Ovary (tissue), 9 donors: ENCODE results near the gene CLIC3. TPM values are rescaled to one million over a fixed set of nuclear protein-coding genes. Genes with fewer than 3 reads are reported as not detected.

ENCODE experiments used
- DNase-seq, 5 donors: peaks; one replicate each; pipeline ENCODE4 v3.0.0-alpha.2; 2019 to 2020
- H3K27ac ChIP-seq, 2 donors: fragments of 200-600 bp; one replicate each; pipeline versions ENCODE4 v1.5.1 to v1.8.0; 2019 to 2022
- H3K27me3 ChIP-seq: fragments of 200-600 bp; one replicate; pipeline ENCODE4 v1.8.0; 2022
- H3K36me3 ChIP-seq: fragments of 200-600 bp; sonication (generic); one replicate; pipeline ENCODE4 v1.5.1; 2019
- H3K4me1 ChIP-seq: one replicate; pipeline ENCODE4 v1.8.1; 2013; ENCODE audit warnings: mild to moderate bottlenecking, moderate library complexity; ENCODE audit not compliant: insufficient read depth
- H3K4me3 ChIP-seq: fragments of 200-600 bp; sonication (generic); one replicate; pipeline ENCODE4 v1.5.1; 2017
- H3K9me3 ChIP-seq, 2 donors: fragments of 200-600 bp in 1 of 2; sonication (generic) in 1 of 2; one replicate each; pipeline versions ENCODE4 v1.5.1 to v1.8.1; 2013 to 2019; ENCODE audit warnings: mild to moderate bottlenecking in 1 of 2, moderate library complexity in 1 of 2
- EP300 ChIP-seq: sonication (generic); formaldehyde crosslinking; IDR thresholded peaks from one replicate; pipeline ENCODE4 v1.6.1; 2017; ENCODE audit warnings: antibody characterized with exemption
- POLR2A ChIP-seq: fragments of 450-650 bp; IDR thresholded peaks from one replicate; pipeline ENCODE4 v1.6.1; 2017; ENCODE audit warnings: antibody characterized with exemption, mild to moderate bottlenecking, moderate library complexity
- WGBS, 3 donors: extraction: QIAGEN DNeasy Blood & Tissue Kit in 1 of 3; methylation state at CpG; one replicate each; pipeline versions ENCODE4 v1.1.5 to v1.1.7; 2013 to 2017; 5-methylcytosine and 5-hydroxymethylcytosine counted together
- intact Hi-C, 4 donors: fragments of 100-400 bp; cut with DNase I; formaldehyde crosslinking; loops; one replicate each; pipeline versions ENCODE4 v1.11.0 to v1.15.1; 2022 to 2023
- polyA plus RNA-seq, 2 donors: library from polyadenylated mRNA; stranded (reverse); fragments of 200-250 nt in 1 of 2; fragments of 350-450 nt in 1 of 2; fragmentation: Illumina TruSeq in 1 of 2; extraction: RNeasy Lipid Tissue Mini Kit (QIAGEN cat#74804) in 1 of 2; gene quantifications; one replicate each; pipeline ENCODE4 v1.2.3, GENCODE V29; 2013 to 2014
- total RNA-seq, 7 donors: library from RNA; depleted of rRNA in 2 of 7; stranded (reverse); fragments of >200 nt in 2 of 7; fragmentation: NEBNext Ultra II Directional in 3 of 7; extraction: Animal tissue kit (Norgen Biotek cat#: 25700) in 3 of 7; gene quantifications; one replicate each; pipeline versions ENCODE4 v1.1.0 to v1.2.4, GENCODE V29; 2016 to 2023
- TF ChIP-seq, protein P1 (sequence below), 3 donors: fragments of 450-650 bp in 2 of 3; fragments of 200-600 bp in 1 of 3; IDR thresholded peaks; one replicate each; pipeline versions ENCODE4 v1.5.1 to v1.8.0; 2016 to 2022; ENCODE audit warnings: antibody characterized with exemption in 3 of 3, mild to moderate bottlenecking in 1 of 3
- donor health status: DM: no; HTN: no; CAD: no; lungs with moderate emphysema.
- donor health status: DM: no; HTN: no; CAD: no.
- donor health status: Bipolar disorder and iron deficiency.
- donor health status: DM: yes; HTN: yes; CAD: no.
- donor health status: DM: no; HTN: no; CAD: no.
- donor health status: DM: yes; HTN: yes; CAD: no.

CLIC3 gene
- total and polyA plus RNA-seq, 9 donors = 0.57 to 6.5 (median 1.3) TPM; not detected in 3

DNA sequence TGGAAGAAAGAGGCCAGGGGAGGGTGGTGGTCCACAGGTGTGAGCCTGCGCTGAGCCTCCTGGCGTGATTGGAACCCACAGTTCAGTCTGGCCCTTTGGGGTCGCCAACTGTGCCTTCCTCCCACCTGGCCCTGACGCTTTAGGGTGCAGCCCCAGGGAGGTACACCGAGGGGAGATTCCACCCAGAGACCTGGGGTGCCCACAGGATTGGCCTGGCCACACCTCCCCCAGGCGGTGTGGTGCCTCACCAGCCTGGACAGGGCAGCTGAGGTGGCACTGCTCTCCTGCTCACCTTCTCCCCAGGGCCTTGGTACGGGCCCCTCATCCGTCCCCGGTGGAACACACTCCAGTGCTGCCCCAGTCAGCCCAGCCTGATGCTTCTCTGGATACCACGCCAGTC is 1.0 kb upstream of the CLIC3 start:
- no peaks in the 10 kb centered on the region for H3K36me3 ChIP-seq
- intact Hi-C loops = no loop called here
- no peak for DNase-seq
- no peaks in the 10 kb centered on the region for H3K9me3 ChIP-seq
- TF ChIP-seq EP300 = no peak
- TF ChIP-seq, protein P1, sequence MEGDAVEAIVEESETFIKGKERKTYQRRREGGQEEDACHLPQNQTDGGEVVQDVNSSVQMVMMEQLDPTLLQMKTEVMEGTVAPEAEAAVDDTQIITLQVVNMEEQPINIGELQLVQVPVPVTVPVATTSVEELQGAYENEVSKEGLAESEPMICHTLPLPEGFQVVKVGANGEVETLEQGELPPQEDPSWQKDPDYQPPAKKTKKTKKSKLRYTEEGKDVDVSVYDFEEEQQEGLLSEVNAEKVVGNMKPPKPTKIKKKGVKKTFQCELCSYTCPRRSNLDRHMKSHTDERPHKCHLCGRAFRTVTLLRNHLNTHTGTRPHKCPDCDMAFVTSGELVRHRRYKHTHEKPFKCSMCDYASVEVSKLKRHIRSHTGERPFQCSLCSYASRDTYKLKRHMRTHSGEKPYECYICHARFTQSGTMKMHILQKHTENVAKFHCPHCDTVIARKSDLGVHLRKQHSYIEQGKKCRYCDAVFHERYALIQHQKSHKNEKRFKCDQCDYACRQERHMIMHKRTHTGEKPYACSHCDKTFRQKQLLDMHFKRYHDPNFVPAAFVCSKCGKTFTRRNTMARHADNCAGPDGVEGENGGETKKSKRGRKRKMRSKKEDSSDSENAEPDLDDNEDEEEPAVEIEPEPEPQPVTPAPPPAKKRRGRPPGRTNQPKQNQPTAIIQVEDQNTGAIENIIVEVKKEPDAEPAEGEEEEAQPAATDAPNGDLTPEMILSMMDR (IDR thresholded peaks at IDR 0.05) = no peak
- no peak for TF ChIP-seq POLR2A
- 88 to 92% (median 90%) methylated on average over 10 of the region's 10 CpGs for WGBS, 3 donors
- H3K4me1 ChIP-seq = peaks cover 14% of the 10 kb centered on the region
- H3K4me3 ChIP-seq = no peak overlapping the region
- no peaks in the 10 kb centered on the region for H3K27me3 ChIP-seq
- H3K27ac ChIP-seq = no peak overlapping the region

DNA sequence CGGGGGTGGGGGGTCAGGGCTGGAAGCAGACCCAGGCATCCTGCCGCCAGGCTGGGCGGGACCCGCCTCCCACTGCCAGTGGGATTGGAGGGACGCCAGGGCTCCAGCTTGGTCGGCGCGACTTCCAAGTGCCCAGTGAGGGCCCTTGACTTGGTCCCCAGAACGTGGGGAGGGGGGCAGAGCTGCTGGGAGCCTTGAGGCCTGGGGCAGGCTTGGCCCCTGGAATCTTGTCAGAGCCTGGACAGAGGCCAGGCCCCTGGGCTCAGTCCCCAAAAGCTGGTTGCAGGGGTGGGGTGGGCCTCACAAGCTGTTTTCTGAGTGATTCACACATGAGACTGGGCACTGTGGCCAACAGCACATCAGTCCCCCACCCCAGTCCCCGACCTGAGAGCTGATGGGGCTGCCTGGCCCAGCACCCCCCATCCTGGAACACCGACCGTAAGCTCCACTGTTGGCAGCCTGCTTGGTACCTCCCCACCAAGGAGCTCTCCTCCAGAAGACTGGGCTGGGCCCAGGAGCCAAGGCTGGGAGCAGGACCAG is 526 bp downstream of the CLIC3 start:
- WGBS, 3 donors = 7 to 24% (median 17%) methylated on average over 9 to 12 of the region's 12 CpGs

DNA sequence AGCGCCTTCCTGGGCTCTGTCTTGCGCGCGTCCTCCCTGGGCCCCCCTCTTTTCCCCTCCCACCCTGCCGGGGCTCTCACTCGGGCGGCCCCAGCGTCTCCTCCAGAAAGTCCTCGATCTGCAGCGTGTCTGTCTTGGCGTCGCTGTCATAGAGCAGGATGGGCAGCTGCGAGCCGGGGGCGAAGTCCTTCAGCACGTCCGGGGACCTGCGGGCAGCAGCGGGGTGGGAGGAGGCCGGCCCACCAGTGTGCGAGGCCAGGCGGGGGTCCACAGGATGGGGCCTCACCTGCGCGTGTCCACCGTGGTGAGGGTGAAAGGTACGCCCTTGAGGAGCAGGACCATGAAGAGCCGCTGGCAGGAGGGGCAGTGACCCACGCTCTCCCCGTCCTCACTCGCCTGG is 1.0 kb downstream of the CLIC3 start:
- WGBS, 3 donors = 29 to 34% (median 32%) methylated on average over 10 to 30 of the region's 30 CpGs
- TF ChIP-seq POLR2A = no peak
- no peak for TF ChIP-seq EP300
- TF ChIP-seq, protein P1 (IDR thresholded peaks at IDR 0.05) = no peak
- no peak for DNase-seq
- Histone ChIP-seq H3K27me3 (no peaks in the 10 kb centered on the region), H3K27ac (no peak overlapping the region), H3K4me3 (no peak overlapping the region), H3K9me3 (no peaks in the 10 kb centered on the region), H3K36me3 (no peaks in the 10 kb centered on the region), H3K4me1 (peaks cover 14% of the 10 kb centered on the region)
- intact Hi-C loops = no loop called here

More for the DNA sequence above, 526 bp downstream of the CLIC3 start:
- no peak overlapping the region for H3K4me3 ChIP-seq
- H3K27me3 ChIP-seq = no peaks in the 10 kb centered on the region
- H3K9me3 ChIP-seq = no peaks in the 10 kb centered on the region
- DNase-seq = peak in 3 of 5 donors; percentile 59 to 74 (median 67)
- no peaks in the 10 kb centered on the region for H3K36me3 ChIP-seq
- no peak for TF ChIP-seq EP300
- TF ChIP-seq, protein P1 (IDR thresholded peaks at IDR 0.05) = no peak
- TF ChIP-seq POLR2A = no peak
- peaks cover 14% of the 10 kb centered on the region for H3K4me1 ChIP-seq
- intact Hi-C loops = no loop called here
- peak overlapping the region in 1 of 2 donors; percentile 14 for H3K27ac ChIP-seq

DNA sequence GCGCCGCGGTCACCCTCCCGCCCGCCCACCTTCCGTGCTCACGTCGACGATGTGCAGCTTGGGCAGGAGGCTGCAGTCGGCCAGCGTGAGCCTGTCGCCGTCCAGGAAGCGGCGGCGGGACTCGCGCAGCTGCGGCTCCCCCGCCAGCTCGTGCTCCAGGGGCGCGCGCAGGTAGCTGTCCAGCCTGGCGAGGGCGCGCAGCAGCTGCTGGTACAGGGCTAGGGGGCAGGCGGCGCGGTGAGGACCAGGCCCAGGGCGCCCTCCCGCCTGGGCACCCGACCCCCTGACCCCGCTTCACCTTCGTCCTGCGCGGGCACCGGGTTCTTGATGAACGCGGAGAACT is 1.5 kb downstream of the CLIC3 start:
- Histone ChIP-seq H3K9me3 (no peaks in the 10 kb centered on the region), H3K27ac (no peak overlapping the region), H3K36me3 (no peaks in the 10 kb centered on the region), H3K4me1 (peaks cover 14% of the 10 kb centered on the region), H3K4me3 (no peak overlapping the region), H3K27me3 (no peaks in the 10 kb centered on the region)
- WGBS, 3 donors = 58 to 70% (median 67%) methylated on average over 18 to 40 of the region's 40 CpGs
- TF ChIP-seq, protein P1 (IDR thresholded peaks at IDR 0.05) = no peak
- no peak for TF ChIP-seq POLR2A
- no peak for TF ChIP-seq EP300
- intact Hi-C loops = no loop called here
- no peak for DNase-seq
